HG03097 (cell line): Measurements from ENCODE around the gene ECHS1.

ENCODE experiments used
- ATAC-seq: cut with Tn5 transposase; IDR thresholded peaks from one replicate; pipeline ENCODE4 v1.9.1; 2021; ENCODE audit not compliant: unreplicated experiment, low FRiP score

The ECHS1 gene

GRCh38 chr10:133347710-133348517 lies 25.2 kb downstream of the ECHS1 start:
- no peak for ATAC-seq

GRCh38 chr10:133346413-133346812 lies 26.7 kb downstream of the ECHS1 start:
- ATAC-seq, result no peak

- ATAC-seq, result no peak
Measured at GRCh38 chr10:133344236-133344635, 28.9 kb downstream of the ECHS1 start.

GRCh38 chr10:133343558-133343957 lies 29.6 kb downstream of the ECHS1 start:
- ATAC-seq, result no peak

GRCh38 chr10:133342942-133343341 lies 30.2 kb downstream of the ECHS1 start:
- ATAC-seq, result no peak

- ATAC-seq, result no peak
Measured at GRCh38 chr10:133341983-133342382, 31.2 kb downstream of the ECHS1 start.

GRCh38 chr10:133339708-133340380 lies 33.3 kb downstream of the ECHS1 start:
- ATAC-seq, result no peak

- no peak for ATAC-seq
Measured at GRCh38 chr10:133338080-133339071, 34.8 kb downstream of the ECHS1 start.

- ATAC-seq, result no peak
Measured at GRCh38 chr10:133337370-133337725, 35.8 kb downstream of the ECHS1 start.

GRCh38 chr10:133336577-133337369 lies 36.4 kb downstream of the ECHS1 start, which contains the start of gene CALY:
TSS of gene CALY (minus strand) at chr10:133336896. CDS start at chr10:133328989, 7,907 bp downstream.
- no peak for ATAC-seq

- ATAC-seq, result no peak
Measured at GRCh38 chr10:133336118-133336576, 37.0 kb downstream of the ECHS1 start.

GRCh38 chr10:133335246-133336117 lies 37.7 kb downstream of the ECHS1 start:
- ATAC-seq, result no peak

GRCh38 chr10:133334503-133335245 lies 38.5 kb downstream of the ECHS1 start:
- ATAC-seq, result no peak

- no peak for ATAC-seq
Measured at GRCh38 chr10:133332936-133333699, 40.0 kb downstream of the ECHS1 start.

- ATAC-seq, result peak; percentile 82
Measured at GRCh38 chr10:133329491-133330202, 43.5 kb downstream of the ECHS1 start.

- ATAC-seq, result no peak
Measured at GRCh38 chr10:133328358-133329343, 44.5 kb downstream of the ECHS1 start.
